HG03097 (cell line): ENCODE data around the gene HTR6.

Experiments used
- ATAC-seq: cut with Tn5 transposase; IDR thresholded peaks from one replicate; pipeline ENCODE4 v1.9.1; 2021; ENCODE audit not compliant: unreplicated experiment, low FRiP score

HTR6 gene

GRCh38 chr1:19684677-19685076, 20.0 kb downstream of the HTR6 start:
- no peak for ATAC-seq

GRCh38 chr1:19685994-19686393, 21.3 kb downstream of the HTR6 start:
- ATAC-seq: no peak

GRCh38 chr1:19687414-19687813, 22.7 kb downstream of the HTR6 start:
- no peak for ATAC-seq

GRCh38 chr1:19688041-19688842, 23.6 kb downstream of the HTR6 start:
- no peak for ATAC-seq

GRCh38 chr1:19689085-19689757, 24.5 kb downstream of the HTR6 start:
- ATAC-seq: no peak

- no peak for ATAC-seq
Measured at GRCh38 chr1:19689856-19690255, 25.2 kb downstream of the HTR6 start.

GRCh38 chr1:19690342-19690741, 25.7 kb downstream of the HTR6 start:
- no peak for ATAC-seq

GRCh38 chr1:19694298-19694697, 29.6 kb downstream of the HTR6 start:
- no peak for ATAC-seq

- no peak for ATAC-seq
Measured at GRCh38 chr1:19695772-19696171, 31.1 kb downstream of the HTR6 start.

GRCh38 chr1:19696820-19697219, 32.1 kb downstream of the HTR6 start:
- ATAC-seq: no peak

- ATAC-seq: no peak
Measured at GRCh38 chr1:19698181-19698580, 33.5 kb downstream of the HTR6 start.

- no peak for ATAC-seq
Measured at GRCh38 chr1:19700079-19700777, 35.6 kb downstream of the HTR6 start.

- no peak for ATAC-seq
Measured at GRCh38 chr1:19703280-19703679, 38.6 kb downstream of the HTR6 start.

GRCh38 chr1:19704247-19705113, 39.8 kb downstream of the HTR6 start:
- ATAC-seq: no peak

GRCh38 chr1:19705464-19705863, 40.8 kb downstream of the HTR6 start:
- ATAC-seq: no peak

GRCh38 chr1:19706136-19706535, 41.5 kb downstream of the HTR6 start:
- ATAC-seq: no peak

- no peak for ATAC-seq
Measured at GRCh38 chr1:19708567-19709110, 44.0 kb downstream of the HTR6 start.

GRCh38 chr1:19709260-19709793, 44.7 kb downstream of the HTR6 start:
- no peak for ATAC-seq

GRCh38 chr1:19710825-19711611, 46.3 kb downstream of the HTR6 start:
- ATAC-seq: peak; percentile 58
